RWPE2 (cell line): ENCODE measurements around the gene SHLD2.

Experiments
- ATAC-seq: fragments of 200-7000 bp; cut with Tn5 transposase; 3 replicates; pipeline ENCODE4 v1.9.1; 2021; ENCODE audit warnings: low read depth
- DNase-seq: peaks from one replicate; pipeline ENCODE4 v3.0.0-alpha.2; 2020; ENCODE audit warnings: low spot score
- H3K27ac ChIP-seq: fragments of 450-650 bp; 2 replicates; pipeline ENCODE4 v1.5.1; 2017; ENCODE audit warnings: mild to moderate bottlenecking; ENCODE audit not compliant: poor library complexity, severe bottlenecking
- H3K27me3 ChIP-seq: fragments of 250-450 bp; sonication (Bioruptor Pico); 2 replicates; pipeline ENCODE4 v1.5.1; 2021; ENCODE audit warnings: mild to moderate bottlenecking, moderate library complexity; ENCODE audit not compliant: insufficient read depth, poor library complexity, severe bottlenecking
- H3K36me3 ChIP-seq: fragments of 250-450 bp; sonication (Bioruptor Pico); 2 replicates; pipeline ENCODE4 v1.5.1; 2020; ENCODE audit warnings: low read depth, mild to moderate bottlenecking, moderate library complexity
- H3K4me1 ChIP-seq: fragments of 250-450 bp; sonication (Bioruptor Pico); 2 replicates; pipeline ENCODE4 v1.5.1; 2021; ENCODE audit warnings: mild to moderate bottlenecking, moderate library complexity; ENCODE audit not compliant: insufficient read depth, poor library complexity, severe bottlenecking
- H3K4me3 ChIP-seq: fragments of 250-450 bp; sonication (Bioruptor Pico); 2 replicates; pipeline ENCODE4 v1.5.1; 2021; ENCODE audit warnings: mild to moderate bottlenecking, moderate library complexity; ENCODE audit not compliant: severe bottlenecking
- H3K9me3 ChIP-seq: fragments of 250-450 bp; sonication (Bioruptor Pico); 2 replicates; pipeline ENCODE4 v1.5.1; 2021; ENCODE audit warnings: mild to moderate bottlenecking, moderate library complexity; ENCODE audit not compliant: severe bottlenecking
- TF ChIP-seq, protein P1 (sequence below): fragments of 450-650 bp; IDR thresholded peaks from one replicate; pipeline ENCODE4 v1.5.1; 2017; ENCODE audit warnings: mild to moderate bottlenecking, moderate library complexity; ENCODE audit not compliant: poor library complexity, severe bottlenecking

Gene SHLD2

DNA sequence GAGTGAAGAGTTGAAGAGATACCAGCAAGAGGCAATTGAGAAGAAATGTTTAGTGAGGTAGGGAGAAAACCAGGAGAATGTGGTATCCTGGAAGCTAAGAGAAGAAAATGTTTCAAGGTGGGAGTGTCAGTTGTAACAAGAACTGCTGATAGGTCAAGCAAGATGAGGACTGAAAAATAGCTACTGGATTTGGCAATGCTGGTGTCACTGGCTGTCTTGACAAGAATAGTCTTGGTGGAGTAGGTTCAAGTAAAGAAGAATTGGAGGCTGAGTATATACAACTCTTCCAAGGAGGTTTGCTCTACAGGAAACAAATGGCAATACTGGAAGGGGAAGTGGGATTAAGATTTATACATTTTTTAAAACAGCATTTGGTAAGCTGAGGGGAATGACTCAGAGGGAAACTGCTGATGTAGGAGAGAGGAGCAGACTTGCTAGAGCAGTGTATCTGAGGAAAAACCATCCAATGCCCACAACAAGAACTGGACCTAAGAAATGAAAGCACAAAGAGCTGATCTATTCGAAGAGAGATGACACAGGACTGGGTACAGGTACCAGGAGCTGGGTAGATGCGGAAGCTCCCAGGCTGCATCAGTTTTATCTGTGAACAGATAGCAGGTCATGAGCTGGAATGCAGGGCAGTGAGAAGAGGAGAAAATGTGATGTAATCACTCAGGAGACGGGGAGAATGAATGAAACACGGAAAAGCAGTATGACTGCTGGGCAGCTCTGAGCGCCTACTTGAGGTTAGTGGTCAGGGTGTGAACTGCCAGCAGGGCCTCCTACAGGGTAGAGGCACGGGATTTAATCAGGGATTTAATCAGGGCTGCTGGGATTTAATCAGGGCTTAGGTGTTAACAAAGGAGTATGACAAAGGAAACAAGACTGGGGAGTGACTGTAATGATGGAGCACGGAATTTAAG, 40.4 kb upstream of the SHLD2 start:
- no peak overlapping the region for H3K4me3 ChIP-seq
- ATAC-seq (no peak), DNase-seq (no peak)
- no peaks in the 10 kb centered on the region for H3K27me3 ChIP-seq
- H3K27ac ChIP-seq = no peak overlapping the region
- TF ChIP-seq, protein P1, sequence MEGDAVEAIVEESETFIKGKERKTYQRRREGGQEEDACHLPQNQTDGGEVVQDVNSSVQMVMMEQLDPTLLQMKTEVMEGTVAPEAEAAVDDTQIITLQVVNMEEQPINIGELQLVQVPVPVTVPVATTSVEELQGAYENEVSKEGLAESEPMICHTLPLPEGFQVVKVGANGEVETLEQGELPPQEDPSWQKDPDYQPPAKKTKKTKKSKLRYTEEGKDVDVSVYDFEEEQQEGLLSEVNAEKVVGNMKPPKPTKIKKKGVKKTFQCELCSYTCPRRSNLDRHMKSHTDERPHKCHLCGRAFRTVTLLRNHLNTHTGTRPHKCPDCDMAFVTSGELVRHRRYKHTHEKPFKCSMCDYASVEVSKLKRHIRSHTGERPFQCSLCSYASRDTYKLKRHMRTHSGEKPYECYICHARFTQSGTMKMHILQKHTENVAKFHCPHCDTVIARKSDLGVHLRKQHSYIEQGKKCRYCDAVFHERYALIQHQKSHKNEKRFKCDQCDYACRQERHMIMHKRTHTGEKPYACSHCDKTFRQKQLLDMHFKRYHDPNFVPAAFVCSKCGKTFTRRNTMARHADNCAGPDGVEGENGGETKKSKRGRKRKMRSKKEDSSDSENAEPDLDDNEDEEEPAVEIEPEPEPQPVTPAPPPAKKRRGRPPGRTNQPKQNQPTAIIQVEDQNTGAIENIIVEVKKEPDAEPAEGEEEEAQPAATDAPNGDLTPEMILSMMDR = no peak
- no peaks in the 10 kb centered on the region for H3K9me3 ChIP-seq
- peaks cover 84% of the 10 kb centered on the region for H3K36me3 ChIP-seq
- H3K4me1 ChIP-seq = no peaks in the 10 kb centered on the region

DNA sequence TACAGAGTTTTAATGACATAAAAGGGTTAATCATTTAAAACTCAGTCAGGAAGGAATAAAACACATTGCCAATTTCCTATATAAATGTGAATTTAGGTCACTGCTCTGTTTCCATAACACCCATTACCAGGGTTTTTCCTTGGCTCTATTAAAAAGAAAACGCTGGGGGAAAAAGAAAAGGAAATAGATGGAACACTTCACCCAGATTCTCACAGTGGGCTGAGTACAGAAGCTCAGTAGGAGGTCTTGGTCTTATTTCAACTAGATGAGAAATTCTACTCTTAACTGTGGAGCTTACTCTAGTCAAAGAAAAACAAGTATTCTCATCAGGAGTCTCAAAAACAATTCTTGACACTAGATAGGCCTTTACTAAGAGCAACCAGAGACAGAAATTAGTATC, 36.8 kb upstream of the SHLD2 start:
- Histone ChIP-seq H3K36me3 (peaks cover 90% of the 10 kb centered on the region), H3K4me3 (no peak overlapping the region), H3K4me1 (no peaks in the 10 kb centered on the region), H3K9me3 (no peaks in the 10 kb centered on the region), H3K27ac (no peak overlapping the region), H3K27me3 (no peaks in the 10 kb centered on the region)
- no peak for ATAC-seq
- TF ChIP-seq, protein P1 = no peak
- DNase-seq = no peak

DNA sequence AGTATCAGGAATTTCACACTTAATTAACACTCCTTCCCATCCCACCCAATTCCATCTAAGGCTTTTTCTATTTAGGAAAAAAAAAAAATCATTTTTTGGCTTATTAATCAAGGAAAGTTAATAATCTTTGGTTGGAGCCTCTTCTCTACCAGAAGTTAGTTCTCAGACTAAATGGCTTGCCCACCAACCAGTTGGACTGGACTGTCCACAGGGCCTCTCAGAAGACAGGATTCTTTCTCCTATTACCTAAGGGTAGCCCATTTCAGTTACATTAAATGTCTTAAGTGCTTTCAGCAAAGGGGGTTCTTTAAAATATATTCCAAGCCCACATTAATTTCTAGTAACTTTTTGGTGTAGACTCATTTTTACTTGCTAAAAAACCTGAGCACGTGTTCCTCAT, 35.6 kb upstream of the SHLD2 start:
- Histone ChIP-seq H3K4me3 (no peak overlapping the region), H3K36me3 (peaks cover 86% of the 10 kb centered on the region), H3K9me3 (no peaks in the 10 kb centered on the region), H3K4me1 (no peaks in the 10 kb centered on the region), H3K27me3 (no peaks in the 10 kb centered on the region), H3K27ac (no peak overlapping the region)
- DNase-seq (no peak), ATAC-seq (no peak)
- TF ChIP-seq, protein P1 = no peak

GRCh38 chr10:87060280-87060928, 34.6 kb upstream of the SHLD2 start:
- no peak for ATAC-seq
- H3K36me3 ChIP-seq = peaks cover 85% of the 10 kb centered on the region
- H3K27ac ChIP-seq = no peak overlapping the region

More at GRCh38 chr10:87060280-87060928, 34.6 kb upstream of the SHLD2 start:
- Histone ChIP-seq H3K4me1 (no peaks in the 10 kb centered on the region), H3K4me3 (no peak overlapping the region), H3K27me3 (no peaks in the 10 kb centered on the region), H3K9me3 (no peaks in the 10 kb centered on the region)
- no peak for DNase-seq
- TF ChIP-seq, protein P1 = no peak
